HFFc6 (cell line): ENCODE measurements around the gene TRPC4. TPM values are rescaled to one million over a fixed set of nuclear protein-coding genes. Genes with fewer than 3 reads are reported as not detected.
A peak's percentile ranks its signal among the peaks of the same experiment; 100 is the strongest.

Experiments
- DNase-seq: peaks from one replicate; pipeline ENCODE4 v3.0.0-alpha.2; 2018
- H3K27ac Mint-ChIP-seq: 2 replicates; pipeline ENCODE4 v1.8.0; 2020; ENCODE audit warnings: mild to moderate bottlenecking, mixed read lengths
- H3K27me3 Mint-ChIP-seq: 2 replicates; pipeline ENCODE4 v1.8.0; 2021; ENCODE audit warnings: mild to moderate bottlenecking, moderate library complexity, mixed read lengths; ENCODE audit not compliant: insufficient read depth
- H3K36me3 Mint-ChIP-seq: 2 replicates; pipeline ENCODE4 v1.8.0; 2021; ENCODE audit warnings: low read depth, mixed read lengths
- H3K4me1 Mint-ChIP-seq: 2 replicates; pipeline ENCODE4 v1.8.0; 2020; ENCODE audit warnings: low read depth, mixed read lengths
- H3K4me3 Mint-ChIP-seq: 2 replicates; pipeline ENCODE4 v1.8.0; 2020; ENCODE audit warnings: mild to moderate bottlenecking, moderate library complexity, mixed read lengths
- H3K9me3 Mint-ChIP-seq: 2 replicates; pipeline ENCODE4 v1.8.0; 2020; ENCODE audit warnings: mild to moderate bottlenecking, mixed read lengths
- CTCF ChIP-seq: fragments of 200-600 bp; sonication (generic); IDR thresholded peaks from 2 replicates; pipeline ENCODE4 v1.5.0; 2021; ENCODE audit warnings: antibody characterized with exemption, mild to moderate bottlenecking
- total RNA-seq, 6 experiments: library from RNA; stranded (reverse); fragmentation: NEBNext Ultra II Directional; extraction: Animal tissue kit (Norgen Biotek cat#: 25700); gene quantifications; 2 replicates in 1 of 6; 3 replicates in 5 of 6; pipeline ENCODE4 v1.2.3, GENCODE V29; 2021

The TRPC4 gene
- total RNA-seq, 6 experiments from 2014 or later = 14.3 to 17.5 (median 15.4) TPM

GRCh38 chr13:37669845-37670244 is 199.7 kb downstream of the TRPC4 start:
- no peak for DNase-seq
- no peak for TF ChIP-seq CTCF
- H3K4me1 Mint-ChIP-seq = peaks cover 52% of the 10 kb centered on the region
- peaks cover 34% of the 10 kb centered on the region for H3K36me3 Mint-ChIP-seq
- H3K27ac Mint-ChIP-seq = no peak overlapping the region
- H3K4me3 Mint-ChIP-seq = no peak overlapping the region
- no peaks in the 10 kb centered on the region; the same call in 1 of the 2 replicates for H3K27me3 Mint-ChIP-seq
- H3K9me3 Mint-ChIP-seq = peaks cover 12% of the 10 kb centered on the region

DNA sequence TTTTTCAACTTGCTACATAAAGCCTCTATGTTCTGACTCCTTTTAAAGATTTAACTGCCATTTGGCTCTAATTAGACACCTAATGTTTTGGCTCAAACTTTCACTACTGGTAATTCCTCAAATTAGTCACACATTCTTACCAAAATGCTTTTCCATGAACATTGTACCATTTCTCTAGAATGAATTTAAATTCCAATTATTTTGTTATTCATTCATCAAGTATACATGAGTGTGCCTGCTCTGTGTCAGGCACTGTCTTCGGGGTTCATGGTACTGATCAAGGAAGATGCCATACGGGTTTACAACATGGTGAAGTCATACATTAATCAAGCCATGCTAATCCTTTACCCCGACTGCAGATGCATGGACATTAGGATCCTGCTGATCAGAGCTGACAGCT is 201.9 kb downstream of the TRPC4 start:
- H3K27ac Mint-ChIP-seq = peak overlapping the region; percentile 48; the same call in 1 of the 2 replicates
- no peak for DNase-seq
- no peaks in the 10 kb centered on the region; the same call in 1 of the 2 replicates for H3K27me3 Mint-ChIP-seq
- H3K4me3 Mint-ChIP-seq = no peak overlapping the region
- peaks cover 41% of the 10 kb centered on the region for H3K36me3 Mint-ChIP-seq
- no peak for TF ChIP-seq CTCF
- peaks cover 61% of the 10 kb centered on the region for H3K4me1 Mint-ChIP-seq
- peaks cover 12% of the 10 kb centered on the region for H3K9me3 Mint-ChIP-seq

- no peaks in the 10 kb centered on the region; the same call in 1 of the 2 replicates for H3K27me3 Mint-ChIP-seq
- H3K9me3 Mint-ChIP-seq = peaks cover 12% of the 10 kb centered on the region
- H3K4me1 Mint-ChIP-seq = peaks cover 61% of the 10 kb centered on the region
- no peak for TF ChIP-seq CTCF
- no peak for DNase-seq
- H3K36me3 Mint-ChIP-seq = peaks cover 27% of the 10 kb centered on the region
- no peak overlapping the region for H3K4me3 Mint-ChIP-seq
- no peak overlapping the region for H3K27ac Mint-ChIP-seq
Measured at GRCh38 chr13:37666036-37666435, 203.5 kb downstream of the TRPC4 start.

- Mint-ChIP-seq H3K4me1 (peaks cover 61% of the 10 kb centered on the region), H3K27me3 (no peaks in the 10 kb centered on the region; the same call in 1 of the 2 replicates), H3K9me3 (peaks cover 12% of the 10 kb centered on the region), H3K4me3 (no peak overlapping the region), H3K27ac (peak overlapping the region; percentile 24; the same call in 1 of the 2 replicates), H3K36me3 (peaks cover 21% of the 10 kb centered on the region)
- DNase-seq = no peak
- no peak for TF ChIP-seq CTCF
Measured at GRCh38 chr13:37665420-37665819, 204.2 kb downstream of the TRPC4 start.

DNA sequence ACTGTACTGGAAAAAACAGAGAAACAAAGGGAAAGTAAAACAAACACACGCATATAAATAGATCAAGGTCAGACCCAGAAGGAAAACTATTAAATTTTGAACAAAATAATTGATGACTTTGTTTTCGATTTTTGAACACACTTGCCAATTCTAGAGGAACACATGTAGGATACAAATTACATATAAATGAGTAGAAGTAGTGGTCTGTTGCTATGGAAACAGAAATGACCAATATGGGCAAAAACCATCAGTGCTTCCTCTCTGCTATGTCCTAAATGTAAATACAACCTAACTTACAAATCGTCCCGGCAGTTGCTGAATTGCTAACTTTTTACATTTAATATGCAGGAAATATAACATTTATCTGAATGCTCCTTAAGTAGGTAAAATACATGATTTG is 205.8 kb downstream of the TRPC4 start:
- Mint-ChIP-seq H3K4me1 (peaks cover 48% of the 10 kb centered on the region), H3K9me3 (peaks cover 12% of the 10 kb centered on the region), H3K27ac (no peak overlapping the region), H3K27me3 (no peaks in the 10 kb centered on the region; the same call in 1 of the 2 replicates), H3K36me3 (peaks cover 20% of the 10 kb centered on the region), H3K4me3 (no peak overlapping the region)
- DNase-seq = no peak
- TF ChIP-seq CTCF = no peak

DNA sequence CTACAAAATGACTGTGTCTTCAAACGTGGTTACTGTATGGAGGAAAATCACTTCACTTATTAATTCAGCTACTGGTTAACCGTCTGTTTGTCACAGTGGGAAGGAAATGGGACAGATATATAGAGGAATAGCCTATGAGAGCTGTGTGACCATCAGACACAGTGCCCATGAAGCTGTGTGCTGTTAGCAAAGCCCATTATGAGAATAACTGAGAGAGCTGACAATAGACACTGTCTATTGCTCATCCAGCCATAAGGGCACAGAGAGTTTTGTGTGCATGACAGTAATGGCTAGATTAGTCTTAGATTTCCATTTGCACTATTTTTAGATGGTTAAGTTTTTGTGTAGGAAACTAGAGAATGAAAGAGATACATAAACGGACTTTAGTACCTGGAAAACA is 206.9 kb downstream of the TRPC4 start:
- no peaks in the 10 kb centered on the region; the same call in 1 of the 2 replicates for H3K27me3 Mint-ChIP-seq
- H3K36me3 Mint-ChIP-seq = peaks cover 18% of the 10 kb centered on the region
- H3K4me1 Mint-ChIP-seq = peaks cover 37% of the 10 kb centered on the region
- DNase-seq = no peak
- H3K4me3 Mint-ChIP-seq = no peak overlapping the region
- peaks cover 10% of the 10 kb centered on the region for H3K9me3 Mint-ChIP-seq
- no peak overlapping the region for H3K27ac Mint-ChIP-seq
- TF ChIP-seq CTCF = no peak
